ENCODE results near the gene NRG2. TPM values are rescaled to one million over a fixed set of nuclear protein-coding genes. Genes with fewer than 3 reads are reported as not detected.

Gene NRG2
- total RNA-seq, 1 experiment from 2014 or later, result 0.91 TPM

DNA sequence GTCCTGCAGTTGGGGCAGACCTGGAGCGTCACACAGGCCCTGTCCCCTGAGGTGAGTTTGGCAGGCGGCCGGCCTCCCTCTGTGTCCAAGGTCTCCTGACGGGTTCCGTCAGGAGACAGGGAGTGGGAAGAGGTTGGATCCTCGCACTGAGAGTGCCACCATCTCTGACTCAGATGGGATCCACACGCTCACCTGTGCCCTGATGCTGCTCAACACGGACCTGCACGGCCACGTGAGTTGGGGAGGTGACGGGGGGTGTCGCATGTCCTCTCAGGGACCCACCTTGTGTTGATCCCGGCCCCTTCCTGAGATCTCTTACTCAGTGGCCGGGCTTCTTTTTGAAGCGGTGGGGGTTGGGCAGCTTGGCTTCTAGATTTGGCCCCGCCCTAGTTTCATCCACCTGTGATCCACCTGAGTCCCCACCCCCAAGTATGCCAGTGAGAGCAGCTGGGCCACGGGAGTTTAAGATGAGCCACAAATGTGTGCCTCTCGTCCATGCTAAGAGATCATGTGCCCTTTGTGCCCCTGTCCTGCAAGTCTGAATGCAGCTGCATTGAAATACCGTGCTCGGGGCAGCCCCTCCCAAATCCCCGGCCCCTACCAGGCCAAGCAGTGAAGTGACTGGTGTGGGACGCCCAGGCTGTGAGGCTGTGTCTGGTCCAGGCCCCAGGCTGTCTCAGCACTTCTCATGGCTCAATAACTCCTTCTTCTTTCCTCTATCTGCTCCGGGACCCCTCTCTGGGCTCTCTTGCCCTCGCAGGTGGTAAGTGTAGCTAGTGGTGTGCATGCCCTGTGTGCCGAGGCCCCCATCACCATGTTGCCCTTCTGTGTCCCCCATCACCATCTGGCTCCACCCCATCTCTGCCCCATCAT, 220.3 kb downstream of the NRG2 start:
- ATAC-seq (no peak), DNase-seq (ENCODE audit: low read depth, low spot score) (no peak)
- H3K79me2 ChIP-seq (ENCODE audit: insufficient read depth, low read length), result no peaks in the 10 kb centered on the region
- intact Hi-C loops (cut with micrococcal nuclease), result no loop called here
- no peak overlapping the region for H3K4me2 ChIP-seq (ENCODE audit: low read length)
- no peaks in the 10 kb centered on the region for H3K4me1 ChIP-seq (ENCODE audit: control insufficient read depth in 1 of 2, insufficient read depth in 2 of 2, low read length in 2 of 2)
- ChIA-PET RAD21 (ENCODE audit: low non-redundant PET in 1 of 2, low total read pairs in 2 of 2, uncharacterized antibody in 2 of 2, unreplicated experiment in 2 of 2) (no interaction called here), POLR2A (no interaction called here), CTCF (no interaction called here)
- H3K36me3 ChIP-seq (ENCODE audit: control insufficient read depth in 1 of 2, insufficient read depth in 2 of 2, low read length in 2 of 2), result no peaks in the 10 kb centered on the region
- no peak overlapping the region for H3K27ac ChIP-seq (ENCODE audit: low read depth, low read length)
- BruUV-seq (replicated peaks), result no TSS peak
- H3K4me3 ChIP-seq (replicated peaks in 1 of 2; ENCODE audit: low read depth in 1 of 2, low read length in 2 of 2), result no peak overlapping the region
- H3K9me2 ChIP-seq (ENCODE audit: insufficient read depth), result no peaks in the 10 kb centered on the region
- H3K27me3 ChIP-seq (ENCODE audit: insufficient read depth, low read length), result no peaks in the 10 kb centered on the region
- H3K9me3 ChIP-seq (ENCODE audit: control insufficient read depth in 1 of 2, insufficient read depth in 1 of 2, low read depth in 1 of 2, low read length in 2 of 2), result peaks cover 0 to 4% of the 10 kb centered on the region in 2 experiments; a peak in 1 of 4 replicates
- H2AFZ ChIP-seq (ENCODE audit: low read depth, low read length, poor library complexity, severe bottlenecking), result no peak overlapping the region
- no peak for TF ChIP-seq ELF1 (IDR thresholded peaks at IDR 0.05; ENCODE audit: borderline replicate concordance, low read depth)
- no peak for TF ChIP-seq CBX3 (IDR thresholded peaks at IDR 0.05; ENCODE audit: low read depth)
- no peak for TF ChIP-seq CEBPB (IDR thresholded peaks at IDR 0.05; ENCODE audit: low read depth)
- no peak for TF ChIP-seq SP1 (IDR thresholded peaks at IDR 0.05; ENCODE audit: low read depth)
- no peak for TF ChIP-seq CTCF (IDR thresholded peaks at IDR 0.05 in 2 of 3, conservative IDR thresholded peaks at IDR 0.05 in 1 of 3; ENCODE audit: borderline replicate concordance in 1 of 3, insufficient read depth in 1 of 3, low read depth in 2 of 3, low read length in 2 of 3)
- TF ChIP-seq, protein P1, sequence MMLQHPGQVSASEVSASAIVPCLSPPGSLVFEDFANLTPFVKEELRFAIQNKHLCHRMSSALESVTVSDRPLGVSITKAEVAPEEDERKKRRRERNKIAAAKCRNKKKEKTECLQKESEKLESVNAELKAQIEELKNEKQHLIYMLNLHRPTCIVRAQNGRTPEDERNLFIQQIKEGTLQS (IDR thresholded peaks at IDR 0.05), result no peak
- TF ChIP-seq, protein P2, sequence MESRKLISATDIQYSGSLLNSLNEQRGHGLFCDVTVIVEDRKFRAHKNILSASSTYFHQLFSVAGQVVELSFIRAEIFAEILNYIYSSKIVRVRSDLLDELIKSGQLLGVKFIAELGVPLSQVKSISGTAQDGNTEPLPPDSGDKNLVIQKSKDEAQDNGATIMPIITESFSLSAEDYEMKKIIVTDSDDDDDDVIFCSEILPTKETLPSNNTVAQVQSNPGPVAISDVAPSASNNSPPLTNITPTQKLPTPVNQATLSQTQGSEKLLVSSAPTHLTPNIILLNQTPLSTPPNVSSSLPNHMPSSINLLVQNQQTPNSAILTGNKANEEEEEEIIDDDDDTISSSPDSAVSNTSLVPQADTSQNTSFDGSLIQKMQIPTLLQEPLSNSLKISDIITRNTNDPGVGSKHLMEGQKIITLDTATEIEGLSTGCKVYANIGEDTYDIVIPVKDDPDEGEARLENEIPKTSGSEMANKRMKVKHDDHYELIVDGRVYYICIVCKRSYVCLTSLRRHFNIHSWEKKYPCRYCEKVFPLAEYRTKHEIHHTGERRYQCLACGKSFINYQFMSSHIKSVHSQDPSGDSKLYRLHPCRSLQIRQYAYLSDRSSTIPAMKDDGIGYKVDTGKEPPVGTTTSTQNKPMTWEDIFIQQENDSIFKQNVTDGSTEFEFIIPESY (IDR thresholded peaks at IDR 0.05; ENCODE audit: extremely low read depth, insufficient replicate concordance, low read length), result no peak
- H4K20me1 ChIP-seq (ENCODE audit: insufficient read depth), result no peaks in the 10 kb centered on the region
- no peak overlapping the region for H3K9ac ChIP-seq (ENCODE audit: low read length)
